ENCODE measurements around the gene ZNF316. TPM values are rescaled to one million over a fixed set of nuclear protein-coding genes. Genes with fewer than 3 reads are reported as not detected.
"Not testable (repeated sequence)": the region's sequence is repeated elsewhere in the genome, so short reads cannot be mapped to it uniquely, and the experiment has no call there.

The ZNF316 gene
- total and polyA plus RNA-seq, 8 donors: 12.4 to 52.6 (median 17.0) TPM

DNA sequence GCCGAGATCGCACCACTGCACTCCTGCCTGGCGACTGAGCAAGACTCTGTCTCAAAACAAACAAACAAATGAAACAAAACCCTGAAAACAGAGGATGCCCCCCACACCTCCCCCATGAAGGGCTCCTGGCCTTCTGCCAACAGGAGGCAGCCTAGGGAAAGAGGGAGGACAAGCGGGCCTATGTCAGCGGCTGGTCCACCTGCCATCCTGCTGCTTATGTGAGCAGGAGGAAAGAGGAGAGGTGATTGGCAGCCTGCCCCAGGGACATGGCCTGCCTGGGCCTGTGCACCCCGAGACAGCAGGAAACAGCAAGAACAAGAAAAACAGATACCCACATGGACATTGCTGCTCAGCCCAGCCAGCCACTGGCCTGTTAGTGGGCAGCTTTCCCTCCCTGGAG lies 9.1 kb upstream of the ZNF316 start:
- intact Hi-C loops (cut with DNase I): no loop called here
- H3K36me3 ChIP-seq: no peaks in the 10 kb centered on the region
- H3K27me3 ChIP-seq: no peaks in the 10 kb centered on the region
- FAIRE-seq (no peak), ATAC-seq (no peak), DNase-seq (no peak)
- H3K4me1 ChIP-seq: no peaks in the 10 kb centered on the region
- WGBS, 2 donors: 85 to 93% methylated on average over 6 of the region's 6 CpGs
- no peak overlapping the region for H3K4me3 ChIP-seq
- no peaks in the 10 kb centered on the region for H3K9me3 ChIP-seq
- H3K27ac ChIP-seq: no peak overlapping the region
- TF ChIP-seq, protein P1, sequence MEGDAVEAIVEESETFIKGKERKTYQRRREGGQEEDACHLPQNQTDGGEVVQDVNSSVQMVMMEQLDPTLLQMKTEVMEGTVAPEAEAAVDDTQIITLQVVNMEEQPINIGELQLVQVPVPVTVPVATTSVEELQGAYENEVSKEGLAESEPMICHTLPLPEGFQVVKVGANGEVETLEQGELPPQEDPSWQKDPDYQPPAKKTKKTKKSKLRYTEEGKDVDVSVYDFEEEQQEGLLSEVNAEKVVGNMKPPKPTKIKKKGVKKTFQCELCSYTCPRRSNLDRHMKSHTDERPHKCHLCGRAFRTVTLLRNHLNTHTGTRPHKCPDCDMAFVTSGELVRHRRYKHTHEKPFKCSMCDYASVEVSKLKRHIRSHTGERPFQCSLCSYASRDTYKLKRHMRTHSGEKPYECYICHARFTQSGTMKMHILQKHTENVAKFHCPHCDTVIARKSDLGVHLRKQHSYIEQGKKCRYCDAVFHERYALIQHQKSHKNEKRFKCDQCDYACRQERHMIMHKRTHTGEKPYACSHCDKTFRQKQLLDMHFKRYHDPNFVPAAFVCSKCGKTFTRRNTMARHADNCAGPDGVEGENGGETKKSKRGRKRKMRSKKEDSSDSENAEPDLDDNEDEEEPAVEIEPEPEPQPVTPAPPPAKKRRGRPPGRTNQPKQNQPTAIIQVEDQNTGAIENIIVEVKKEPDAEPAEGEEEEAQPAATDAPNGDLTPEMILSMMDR (IDR thresholded peaks at IDR 0.05): no peak

DNA sequence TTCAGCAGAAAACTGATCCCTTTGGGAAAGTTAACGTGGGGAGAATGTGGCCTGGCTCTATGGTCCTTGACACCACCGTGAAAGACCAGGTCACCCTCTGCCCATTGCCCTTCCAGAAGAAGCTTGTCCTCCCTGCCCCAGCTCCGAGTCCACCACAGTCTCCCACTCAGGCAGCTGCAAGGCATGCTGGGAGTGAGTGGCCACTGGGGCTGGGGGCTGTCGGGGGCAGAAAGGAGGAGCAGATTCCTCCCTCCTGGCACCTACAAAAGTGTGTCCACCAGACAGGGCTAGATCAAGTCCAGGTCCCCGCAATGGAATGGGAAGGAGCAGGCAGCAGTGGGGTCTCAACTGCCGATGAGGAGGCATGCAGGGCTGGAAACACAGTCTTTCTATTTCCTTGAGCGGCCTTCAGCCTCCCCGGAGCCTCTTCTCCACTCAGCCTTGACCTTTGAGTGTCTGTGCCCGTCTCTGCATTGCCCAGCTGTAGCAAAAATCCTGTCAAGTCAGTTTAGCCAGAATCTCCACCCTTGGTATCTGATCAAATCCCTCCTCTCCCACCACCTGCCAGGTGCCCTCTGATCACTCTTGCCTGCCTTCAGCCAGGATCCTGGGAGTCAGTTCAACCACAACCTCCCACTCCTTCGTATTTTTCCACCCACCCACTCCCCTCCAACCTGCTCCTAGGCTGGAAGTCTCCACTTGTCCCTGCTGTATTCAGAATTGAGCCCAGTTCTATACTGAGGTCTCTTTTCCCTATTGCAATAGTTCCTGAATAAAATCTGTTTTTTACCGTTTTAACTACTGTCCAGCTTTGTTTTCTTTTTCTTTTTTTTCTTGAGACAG lies 6.9 kb upstream of the ZNF316 start:
- intact Hi-C loops (cut with DNase I): no loop called here
- H3K27ac ChIP-seq: no peak overlapping the region
- H3K4me3 ChIP-seq: no peak overlapping the region
- H3K27me3 ChIP-seq: no peaks in the 10 kb centered on the region
- no peaks in the 10 kb centered on the region for H3K4me1 ChIP-seq
- no peaks in the 10 kb centered on the region for H3K36me3 ChIP-seq
- DNase-seq (no peak), FAIRE-seq (no peak), ATAC-seq (no peak)
- H3K9me3 ChIP-seq: no peaks in the 10 kb centered on the region
- TF ChIP-seq, protein P1 (IDR thresholded peaks at IDR 0.05): no peak
- WGBS, 2 donors: 50 to 51% methylated on average over 11 of the region's 11 CpGs

DNA sequence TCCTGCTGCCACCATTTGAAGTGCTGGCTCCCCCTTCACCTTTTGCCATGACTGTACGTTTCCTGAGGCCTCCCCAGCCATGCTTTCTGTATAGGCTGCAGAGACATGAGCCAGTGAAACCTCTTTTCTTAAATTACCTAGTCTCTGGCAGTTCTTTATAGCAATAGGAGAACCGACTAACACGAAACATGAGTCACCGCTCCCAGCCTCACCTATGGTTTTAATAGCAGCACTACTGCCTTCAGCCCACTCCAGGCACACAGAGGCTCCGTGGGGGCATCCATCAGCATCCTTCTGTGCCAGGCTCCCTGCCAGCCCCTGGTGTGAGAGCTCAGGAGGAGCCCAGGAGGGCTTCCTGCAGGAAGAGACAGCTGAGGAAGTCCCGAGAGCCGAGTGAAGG lies 5.5 kb upstream of the ZNF316 start:
- H3K4me1 ChIP-seq: peaks cover 0 to 4% (median 3%) of the 10 kb centered on the region in 3 donors
- H3K36me3 ChIP-seq: no peaks in the 10 kb centered on the region
- intact Hi-C loops (cut with DNase I): no loop called here
- no peaks in the 10 kb centered on the region for H3K9me3 ChIP-seq
- no peaks in the 10 kb centered on the region for H3K27me3 ChIP-seq
- ATAC-seq (no peak), FAIRE-seq (no peak), DNase-seq (no peak)
- TF ChIP-seq, protein P1 (IDR thresholded peaks at IDR 0.05): no peak
- H3K4me3 ChIP-seq: no peak overlapping the region
- 64 to 67% methylated on average over 7 of the region's 7 CpGs for WGBS, 2 donors
- no peak overlapping the region for H3K27ac ChIP-seq

- Histone ChIP-seq H3K4me3 (no peak overlapping the region), H3K27me3 (no peaks in the 10 kb centered on the region), H3K9me3 (no peaks in the 10 kb centered on the region), H3K27ac (no peak overlapping the region), H3K4me1 (peaks cover 0 to 8% (median 3%) of the 10 kb centered on the region in 3 donors), H3K36me3 (no peaks in the 10 kb centered on the region)
- intact Hi-C loops (cut with DNase I): no loop called here
- ATAC-seq (no peak), DNase-seq (no peak), FAIRE-seq (no peak)
- WGBS, 2 donors: 68 to 75% methylated on average over 8 of the region's 8 CpGs
- TF ChIP-seq, protein P1 (IDR thresholded peaks at IDR 0.05): no peak
These were observed 3.1 kb upstream of the ZNF316 start for GRCh38 chr7:6634021-6634420.

GRCh38 chr7:6634971-6635370 lies 2.1 kb upstream of the ZNF316 start:
- H3K27me3 ChIP-seq; FAIRE-seq; H3K9me3 ChIP-seq; H3K27ac ChIP-seq; H3K4me3 ChIP-seq; H3K36me3 ChIP-seq; ATAC-seq; DNase-seq; H3K4me1 ChIP-seq; intact Hi-C loops (cut with DNase I): not testable (repeated sequence)
- WGBS, 2 donors: 87 to 88% methylated on average over 5 of the region's 5 CpGs

All from pancreas (tissue), 10 donors.